Measurements from ENCODE around the gene ARMH3. TPM values are rescaled to one million over a fixed set of nuclear protein-coding genes. Genes with fewer than 3 reads are reported as not detected.

The ARMH3 gene
- total RNA-seq, 1 experiment from 2014 or later = 12.8 TPM

- Histone ChIP-seq H2AFZ (no peak overlapping the region), H3K9me2 (ENCODE audit: insufficient read depth) (no peaks in the 10 kb centered on the region), H3K9me3 (ENCODE audit: insufficient read depth, low read depth) (no peaks in the 10 kb centered on the region), H3K27me3 (ENCODE audit: insufficient read depth, low read depth) (no peaks in the 10 kb centered on the region), H3K79me2 (ENCODE audit: low read depth) (no peaks in the 10 kb centered on the region), H3F3A (ENCODE audit: insufficient read depth, low read depth) (0 out of 2 replicates have a peak, but pooled peaks cover 3% of the 10 kb centered on the region), H3K4me2 (no peak overlapping the region), H3K36me3 (ENCODE audit: low read depth) (no peaks in the 10 kb centered on the region), H3K4me1 (replicated peaks; ENCODE audit: insufficient read depth) (no peaks in the 10 kb centered on the region), H4K20me1 (ENCODE audit: insufficient read depth) (no peaks in the 10 kb centered on the region), H3K27ac (no peak overlapping the region), H3K4me3 (no peak overlapping the region)
- DNase-seq = no peak
- TF ChIP-seq, protein P1, sequence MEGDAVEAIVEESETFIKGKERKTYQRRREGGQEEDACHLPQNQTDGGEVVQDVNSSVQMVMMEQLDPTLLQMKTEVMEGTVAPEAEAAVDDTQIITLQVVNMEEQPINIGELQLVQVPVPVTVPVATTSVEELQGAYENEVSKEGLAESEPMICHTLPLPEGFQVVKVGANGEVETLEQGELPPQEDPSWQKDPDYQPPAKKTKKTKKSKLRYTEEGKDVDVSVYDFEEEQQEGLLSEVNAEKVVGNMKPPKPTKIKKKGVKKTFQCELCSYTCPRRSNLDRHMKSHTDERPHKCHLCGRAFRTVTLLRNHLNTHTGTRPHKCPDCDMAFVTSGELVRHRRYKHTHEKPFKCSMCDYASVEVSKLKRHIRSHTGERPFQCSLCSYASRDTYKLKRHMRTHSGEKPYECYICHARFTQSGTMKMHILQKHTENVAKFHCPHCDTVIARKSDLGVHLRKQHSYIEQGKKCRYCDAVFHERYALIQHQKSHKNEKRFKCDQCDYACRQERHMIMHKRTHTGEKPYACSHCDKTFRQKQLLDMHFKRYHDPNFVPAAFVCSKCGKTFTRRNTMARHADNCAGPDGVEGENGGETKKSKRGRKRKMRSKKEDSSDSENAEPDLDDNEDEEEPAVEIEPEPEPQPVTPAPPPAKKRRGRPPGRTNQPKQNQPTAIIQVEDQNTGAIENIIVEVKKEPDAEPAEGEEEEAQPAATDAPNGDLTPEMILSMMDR (conservative IDR thresholded peaks at IDR 0.05) = no peak
- no peak for TF ChIP-seq EZH2 (IDR thresholded peaks at IDR 0.05; ENCODE audit: low read depth)
- CTCF ChIA-PET = no interaction called here
- intact Hi-C loops (cut with micrococcal nuclease; ENCODE audit: unreplicated experiment) = no loop called here
- no TSS peak for BruUV-seq (replicated peaks)
- POLR2A ChIA-PET (ENCODE audit: unreplicated experiment) = no interaction called here
Measured at GRCh38 chr10:101920546-101920945, 135.4 kb downstream of the ARMH3 start.

DNA sequence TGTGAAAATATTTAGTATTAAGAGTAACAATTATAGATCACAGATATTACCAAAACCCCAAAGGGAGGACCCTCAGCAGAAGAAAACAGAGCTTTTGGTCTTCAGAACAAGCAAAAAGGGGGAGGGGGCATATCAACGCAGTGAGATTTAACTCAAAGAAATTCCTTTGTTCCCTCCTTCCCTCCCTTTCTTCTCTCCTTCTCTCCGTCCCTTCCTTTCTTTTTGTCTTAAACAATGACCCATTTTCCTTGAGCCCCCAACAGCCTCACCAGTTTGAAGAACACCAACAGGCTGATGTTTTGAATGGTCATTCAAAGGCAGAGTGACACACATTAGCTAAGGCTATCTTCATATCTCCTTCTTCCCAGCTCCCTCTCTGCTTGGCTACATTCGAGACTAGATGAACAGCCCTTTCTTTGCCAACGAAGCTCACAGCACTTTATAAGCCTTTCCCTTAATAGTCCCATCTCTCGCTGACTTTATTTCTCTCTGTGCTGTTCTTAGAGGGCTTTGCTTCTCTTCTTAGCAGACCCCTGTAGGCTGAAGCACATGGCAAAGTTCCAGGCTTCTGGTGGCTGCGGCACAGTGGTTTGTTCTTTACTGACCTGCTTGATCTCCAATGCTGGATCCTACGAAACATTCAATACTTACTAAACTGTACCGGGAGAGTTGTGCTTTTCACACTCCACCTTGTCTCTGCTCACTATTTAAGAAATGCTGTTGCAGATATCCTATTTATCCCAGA, 136.8 kb downstream of the ARMH3 start:
- DNase-seq = no peak
- Histone ChIP-seq H3K4me2 (no peak overlapping the region), H3K27ac (no peak overlapping the region), H4K20me1 (ENCODE audit: insufficient read depth) (no peaks in the 10 kb centered on the region), H3K9me3 (ENCODE audit: insufficient read depth, low read depth) (no peaks in the 10 kb centered on the region), H3K27me3 (ENCODE audit: insufficient read depth, low read depth) (no peaks in the 10 kb centered on the region), H3K4me3 (no peak overlapping the region), H3K4me1 (replicated peaks; ENCODE audit: insufficient read depth) (no peaks in the 10 kb centered on the region), H3K79me2 (ENCODE audit: low read depth) (no peaks in the 10 kb centered on the region), H3F3A (ENCODE audit: insufficient read depth, low read depth) (0 out of 2 replicates have a peak, but pooled peaks cover 3% of the 10 kb centered on the region), H2AFZ (no peak overlapping the region), H3K9me2 (ENCODE audit: insufficient read depth) (no peaks in the 10 kb centered on the region), H3K36me3 (ENCODE audit: low read depth) (no peaks in the 10 kb centered on the region)
- TF ChIP-seq EZH2 (IDR thresholded peaks at IDR 0.05; ENCODE audit: low read depth) = no peak
- TF ChIP-seq, protein P1 (conservative IDR thresholded peaks at IDR 0.05) = no peak
- ChIA-PET CTCF (no interaction called here), POLR2A (ENCODE audit: unreplicated experiment) (no interaction called here)
- intact Hi-C loops (cut with micrococcal nuclease; ENCODE audit: unreplicated experiment) = no loop called here
- BruUV-seq (replicated peaks) = no TSS peak

DNA sequence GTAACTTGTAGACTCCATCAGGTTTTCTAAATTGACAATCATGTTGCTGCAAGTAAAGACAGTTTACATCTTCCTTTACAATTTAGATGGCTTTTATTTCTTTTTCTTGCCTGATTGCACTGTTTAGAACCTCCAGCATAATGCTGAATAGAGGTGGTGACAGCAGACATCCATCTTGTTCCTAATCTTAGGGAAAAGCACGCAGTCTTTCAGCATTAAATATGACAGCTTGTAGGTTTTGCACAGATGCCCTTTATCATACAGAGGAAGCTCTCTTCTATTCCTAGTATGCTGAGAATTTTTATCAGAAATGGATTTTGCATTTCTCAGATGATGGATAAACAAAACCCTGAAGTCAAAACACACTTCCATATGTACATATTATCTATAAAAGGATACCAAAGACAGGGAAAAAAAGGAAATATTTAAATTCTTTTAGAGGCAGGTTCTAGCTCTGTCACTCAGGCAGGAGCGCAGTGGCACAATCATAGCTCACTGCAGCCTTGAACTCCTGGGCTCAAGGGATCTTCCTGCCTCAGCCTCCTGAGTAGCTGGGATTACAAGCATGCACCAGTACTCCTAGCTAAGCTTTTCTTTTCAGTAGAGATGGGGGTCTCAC, 143.3 kb downstream of the ARMH3 start:
- Histone ChIP-seq H3K27ac (no peak overlapping the region), H3K4me2 (no peak overlapping the region), H3K4me1 (replicated peaks; ENCODE audit: insufficient read depth) (no peaks in the 10 kb centered on the region), H3K9me3 (ENCODE audit: insufficient read depth, low read depth) (no peaks in the 10 kb centered on the region), H4K20me1 (ENCODE audit: insufficient read depth) (no peaks in the 10 kb centered on the region), H3K27me3 (ENCODE audit: insufficient read depth, low read depth) (no peaks in the 10 kb centered on the region), H3K4me3 (no peak overlapping the region), H2AFZ (no peak overlapping the region), H3K9me2 (ENCODE audit: insufficient read depth) (no peaks in the 10 kb centered on the region), H3K36me3 (ENCODE audit: low read depth) (no peaks in the 10 kb centered on the region), H3F3A (ENCODE audit: insufficient read depth, low read depth) (no peaks in the 10 kb centered on the region), H3K79me2 (ENCODE audit: low read depth) (no peaks in the 10 kb centered on the region)
- intact Hi-C loops (cut with micrococcal nuclease; ENCODE audit: unreplicated experiment) = no loop called here
- ChIA-PET CTCF (no interaction called here), POLR2A (ENCODE audit: unreplicated experiment) (interaction anchor here (0.5 kb wide), 1 partner anchor 64 kb away, joined by 5 read pairs; no protein-coding TSS in a partner anchor)
- TF ChIP-seq, protein P1 (conservative IDR thresholded peaks at IDR 0.05) = no peak
- no peak for TF ChIP-seq EZH2 (IDR thresholded peaks at IDR 0.05; ENCODE audit: low read depth)
- BruUV-seq (replicated peaks) = no TSS peak
- no peak for DNase-seq

Data from PC-9 (cell line).